GM19193 (cell line): ENCODE measurements around the gene NSG2.

Experiments
- POLR2A ChIP-seq: IDR thresholded peaks from 4 replicates; pipeline ENCODE4 v1.6.1; 2011; ENCODE audit not compliant: insufficient read depth, insufficient read length; ENCODE audit errors: extremely low read depth

The NSG2 gene

GRCh38 chr5:174115226-174115625, 69.7 kb downstream of the NSG2 start:
- TF ChIP-seq POLR2A = no peak

GRCh38 chr5:174118823-174119467, 73.4 kb downstream of the NSG2 start:
- no peak for TF ChIP-seq POLR2A

GRCh38 chr5:174119468-174119881, 74.0 kb downstream of the NSG2 start:
- no peak for TF ChIP-seq POLR2A

DNA sequence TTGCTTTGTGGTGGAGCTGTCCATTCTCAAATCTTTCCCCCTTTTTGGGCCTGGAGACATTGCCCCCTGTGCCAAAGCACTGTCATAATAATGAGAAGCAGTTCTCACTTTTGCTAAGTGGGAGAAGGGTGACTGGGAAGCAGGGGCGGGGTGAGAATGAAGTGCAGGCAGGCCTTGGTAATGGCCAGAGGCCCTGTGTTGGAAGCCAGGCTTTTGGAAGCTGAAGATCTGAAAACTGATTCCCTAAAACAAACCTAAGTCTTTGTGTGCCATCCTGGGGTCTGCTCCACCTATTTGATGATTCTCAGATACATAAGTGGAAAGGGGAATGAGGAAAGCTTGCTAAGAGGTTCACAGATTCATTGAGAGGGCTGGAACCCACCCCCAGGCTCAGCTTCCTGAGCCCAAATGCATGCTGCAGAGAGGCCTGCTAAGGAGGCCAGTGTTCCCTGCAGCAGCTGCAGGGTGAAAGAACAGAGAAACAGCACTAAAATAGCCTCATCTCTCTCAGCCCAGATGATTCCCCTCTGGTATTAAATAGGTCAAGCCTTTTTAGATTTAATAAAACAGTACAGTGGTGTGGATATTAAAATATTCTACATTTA, 75.0 kb downstream of the NSG2 start:
- no peak for TF ChIP-seq POLR2A

DNA sequence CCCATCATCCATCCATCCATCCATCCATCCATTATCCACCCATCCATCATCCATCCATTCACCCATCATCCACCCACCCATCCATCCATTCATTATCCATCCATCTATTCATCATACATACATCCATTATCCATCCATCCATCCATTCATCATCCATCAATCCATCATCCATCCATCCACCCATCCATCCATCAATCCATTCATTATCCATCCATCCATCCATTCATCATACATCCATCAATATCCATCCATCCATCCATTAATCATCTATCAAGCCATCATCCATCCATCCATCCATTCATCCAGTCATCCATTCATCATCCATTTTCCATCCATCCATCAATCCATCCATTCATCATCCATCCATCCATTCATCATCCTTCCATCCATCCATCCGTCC, 89.0 kb downstream of the NSG2 start:
- no peak for TF ChIP-seq POLR2A

DNA sequence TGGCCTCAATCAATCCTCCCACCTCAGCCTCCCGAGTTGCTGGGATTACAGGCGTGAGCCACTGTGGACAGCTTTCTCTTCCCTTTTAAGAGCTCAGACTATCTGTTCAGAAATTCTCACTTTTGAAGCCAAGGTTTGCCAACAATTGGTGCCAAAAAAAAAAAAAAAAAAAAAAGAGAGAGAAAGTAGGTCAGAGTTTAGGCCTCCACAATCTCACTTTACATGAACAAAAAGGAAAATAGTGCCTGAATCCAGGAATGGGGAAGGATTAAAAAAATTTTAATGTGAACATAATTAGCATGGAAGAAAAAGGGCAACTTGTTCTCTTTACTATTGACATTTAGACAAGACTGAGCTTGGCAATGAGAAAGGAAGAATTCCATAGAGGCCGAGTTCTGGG, 94.1 kb downstream of the NSG2 start:
- no peak for TF ChIP-seq POLR2A

- TF ChIP-seq POLR2A = no peak
Observed at GRCh38 chr5:174140452-174141020, 95.0 kb downstream of the NSG2 start.

- no peak for TF ChIP-seq POLR2A
Observed at GRCh38 chr5:174141398-174141797, 95.9 kb downstream of the NSG2 start.

DNA sequence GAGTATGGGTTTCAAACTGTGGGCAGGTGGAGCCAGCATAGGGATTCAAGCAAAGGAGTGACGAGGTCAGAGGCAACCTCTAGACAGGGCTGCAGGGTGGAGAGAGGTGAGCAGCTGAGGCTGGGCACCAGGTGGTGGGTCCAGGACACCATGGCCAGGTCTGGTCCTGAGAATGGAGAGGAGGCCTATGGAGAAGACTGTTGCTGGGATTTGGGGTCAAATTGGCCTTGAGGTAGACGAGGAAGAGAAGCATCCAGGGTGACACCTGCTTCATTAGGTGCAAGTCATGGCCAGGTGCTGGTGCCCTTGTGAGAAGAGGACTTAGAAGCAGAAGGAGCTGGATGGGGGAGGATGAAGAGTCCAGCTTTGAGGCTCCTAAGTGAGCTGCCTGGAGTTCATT, 99.6 kb downstream of the NSG2 start:
- TF ChIP-seq POLR2A = no peak

GRCh38 chr5:174145821-174146220, 100.3 kb downstream of the NSG2 start:
- no peak for TF ChIP-seq POLR2A

- TF ChIP-seq POLR2A = no peak
Observed at GRCh38 chr5:174146556-174146955, 101.0 kb downstream of the NSG2 start.

- TF ChIP-seq POLR2A = no peak
Observed at GRCh38 chr5:174147551-174147950, 102.0 kb downstream of the NSG2 start.

- TF ChIP-seq POLR2A = no peak
Observed at GRCh38 chr5:174148721-174149120, 103.2 kb downstream of the NSG2 start.

GRCh38 chr5:174149426-174149825, 103.9 kb downstream of the NSG2 start:
- no peak for TF ChIP-seq POLR2A

DNA sequence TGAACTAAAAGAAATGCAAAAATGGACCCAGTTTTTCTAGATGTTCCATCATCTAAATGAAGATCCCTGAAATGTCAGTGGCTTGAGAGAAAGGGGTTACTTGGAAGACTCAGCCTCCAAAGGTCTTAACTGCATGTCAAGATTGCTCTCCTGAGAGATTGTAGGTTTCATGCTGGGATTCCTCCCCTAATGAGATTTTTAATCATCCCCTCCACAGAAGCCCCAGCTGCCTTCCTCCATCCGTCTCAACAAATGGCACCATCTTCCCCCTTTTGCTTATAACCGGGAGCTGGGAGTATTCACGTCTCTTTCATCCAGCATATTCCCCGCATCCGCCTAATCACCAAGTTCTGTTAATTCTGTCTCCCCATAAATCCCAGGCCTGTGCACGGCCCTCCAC, 104.5 kb downstream of the NSG2 start:
- no peak for TF ChIP-seq POLR2A

DNA sequence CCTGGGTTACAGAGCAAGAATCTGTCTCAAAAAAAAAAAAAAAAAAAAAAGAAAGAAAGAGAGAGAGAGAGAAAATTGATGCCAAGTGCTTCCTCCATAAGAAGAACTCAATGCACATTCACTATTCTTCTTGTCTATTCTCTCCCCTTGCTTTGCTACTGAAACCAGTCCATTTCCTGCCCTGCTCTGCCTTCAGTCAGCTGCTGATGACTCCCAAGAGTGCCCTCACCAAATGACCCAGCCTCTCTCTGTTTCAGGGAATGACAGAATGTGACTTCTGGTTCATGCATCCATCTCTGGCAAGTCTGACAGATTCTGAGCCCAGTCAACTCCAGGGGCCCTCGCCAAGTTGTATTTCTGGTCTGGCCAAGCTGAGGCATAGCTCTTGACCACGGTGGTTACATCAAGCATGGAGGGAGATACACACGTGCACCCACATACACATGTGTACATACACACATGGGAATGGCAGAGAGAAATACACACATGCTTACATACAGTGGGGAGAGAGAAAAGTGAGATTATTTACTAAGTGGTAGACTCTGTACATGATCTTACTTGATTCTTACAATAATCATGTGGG, 106.2 kb downstream of the NSG2 start:
- no peak for TF ChIP-seq POLR2A
